RWPE1 (cell line): ENCODE results near the gene CUEDC1.

ENCODE experiments used
- CTCF ChIA-PET: fragments of 350-600 bp; sonication (Branson Sonifier 250); formaldehyde crosslinking; extraction: SDS; loops from one replicate; lab custom pipeline; 2021; lab: Yijun Ruan, JAX
- POLR2A ChIA-PET: fragments of 400-600 bp; formaldehyde crosslinking; extraction: SDS; loops from one replicate; lab custom pipeline; 2020; ENCODE audit warnings: antibody characterized with exemption; ENCODE audit not compliant: low non-redundant PET; lab: Yijun Ruan, JAX
- DNase-seq: peaks from one replicate; pipeline ENCODE4 v3.0.0; 2012; ENCODE audit warnings: low spot score
- H3K27ac ChIP-seq: fragments of 450-650 bp; 2 replicates; pipeline ENCODE4 v1.5.1; 2017
- TF ChIP-seq, protein P1 (sequence below): fragments of 450-650 bp; conservative IDR thresholded peaks from 2 replicates; pipeline ENCODE4 v1.5.1; 2017; ENCODE audit warnings: low read depth, mild to moderate bottlenecking

CUEDC1 gene

GRCh38 chr17:57889252-57889651, 66.0 kb downstream of the CUEDC1 start:
- peak overlapping the region; percentile 99 for H3K27ac ChIP-seq
- no peak for DNase-seq
- POLR2A ChIA-PET: no interaction called here
- TF ChIP-seq, protein P1, sequence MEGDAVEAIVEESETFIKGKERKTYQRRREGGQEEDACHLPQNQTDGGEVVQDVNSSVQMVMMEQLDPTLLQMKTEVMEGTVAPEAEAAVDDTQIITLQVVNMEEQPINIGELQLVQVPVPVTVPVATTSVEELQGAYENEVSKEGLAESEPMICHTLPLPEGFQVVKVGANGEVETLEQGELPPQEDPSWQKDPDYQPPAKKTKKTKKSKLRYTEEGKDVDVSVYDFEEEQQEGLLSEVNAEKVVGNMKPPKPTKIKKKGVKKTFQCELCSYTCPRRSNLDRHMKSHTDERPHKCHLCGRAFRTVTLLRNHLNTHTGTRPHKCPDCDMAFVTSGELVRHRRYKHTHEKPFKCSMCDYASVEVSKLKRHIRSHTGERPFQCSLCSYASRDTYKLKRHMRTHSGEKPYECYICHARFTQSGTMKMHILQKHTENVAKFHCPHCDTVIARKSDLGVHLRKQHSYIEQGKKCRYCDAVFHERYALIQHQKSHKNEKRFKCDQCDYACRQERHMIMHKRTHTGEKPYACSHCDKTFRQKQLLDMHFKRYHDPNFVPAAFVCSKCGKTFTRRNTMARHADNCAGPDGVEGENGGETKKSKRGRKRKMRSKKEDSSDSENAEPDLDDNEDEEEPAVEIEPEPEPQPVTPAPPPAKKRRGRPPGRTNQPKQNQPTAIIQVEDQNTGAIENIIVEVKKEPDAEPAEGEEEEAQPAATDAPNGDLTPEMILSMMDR: no peak
- CTCF ChIA-PET: interaction anchor here (0.6 kb wide), 1 partner anchor 23 kb away, joined by 4 read pairs; no protein-coding TSS in a partner anchor

- peak overlapping the region; percentile 99 for H3K27ac ChIP-seq
- TF ChIP-seq, protein P1: no peak
- ChIA-PET CTCF (interaction anchor here (0.6 kb wide), 1 partner anchor 22 kb away, joined by 4 read pairs; no protein-coding TSS in a partner anchor), POLR2A (no interaction called here)
- DNase-seq: no peak
These were observed 66.6 kb downstream of the CUEDC1 start for GRCh38 chr17:57888311-57889216.

- TF ChIP-seq, protein P1: no peak
- ChIA-PET CTCF (no interaction called here), POLR2A (interaction anchor here (0.7 kb wide), 1 partner anchor 25 kb away, joined by 8 read pairs; no protein-coding TSS in a partner anchor)
- H3K27ac ChIP-seq: peak overlapping the region; percentile 19; the same call in 1 of the 2 replicates
- DNase-seq: no peak
These were observed 68.1 kb downstream of the CUEDC1 start for GRCh38 chr17:57887161-57887560.

DNA sequence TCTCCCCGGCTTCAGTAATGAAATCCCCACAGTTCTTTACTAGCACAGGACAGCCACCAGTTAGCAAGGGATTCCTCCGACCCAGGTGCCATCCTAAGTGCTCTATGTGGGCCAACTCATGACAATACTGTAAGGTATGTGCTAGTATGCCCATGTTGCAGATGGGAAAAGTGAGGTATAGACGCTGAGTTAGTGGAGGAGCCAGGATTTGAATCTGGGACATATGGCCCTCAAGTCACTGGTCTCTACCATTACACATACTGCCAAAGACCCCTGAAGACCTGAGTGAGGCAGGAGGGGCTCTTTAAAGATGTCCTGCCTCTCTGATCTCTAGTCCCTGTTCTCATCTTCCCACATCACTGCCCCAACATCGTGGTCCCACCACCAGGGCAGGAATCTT, 69.2 kb downstream of the CUEDC1 start:
- DNase-seq: no peak
- TF ChIP-seq, protein P1: no peak
- H3K27ac ChIP-seq: peak overlapping the region; percentile 19; the same call in 1 of the 2 replicates
- ChIA-PET POLR2A (no interaction called here), CTCF (interaction anchor here (0.6 to 0.7 kb wide), 2 partner anchors 25 to 107 kb away, joined by 3 read pairs; no protein-coding TSS in a partner anchor)

DNA sequence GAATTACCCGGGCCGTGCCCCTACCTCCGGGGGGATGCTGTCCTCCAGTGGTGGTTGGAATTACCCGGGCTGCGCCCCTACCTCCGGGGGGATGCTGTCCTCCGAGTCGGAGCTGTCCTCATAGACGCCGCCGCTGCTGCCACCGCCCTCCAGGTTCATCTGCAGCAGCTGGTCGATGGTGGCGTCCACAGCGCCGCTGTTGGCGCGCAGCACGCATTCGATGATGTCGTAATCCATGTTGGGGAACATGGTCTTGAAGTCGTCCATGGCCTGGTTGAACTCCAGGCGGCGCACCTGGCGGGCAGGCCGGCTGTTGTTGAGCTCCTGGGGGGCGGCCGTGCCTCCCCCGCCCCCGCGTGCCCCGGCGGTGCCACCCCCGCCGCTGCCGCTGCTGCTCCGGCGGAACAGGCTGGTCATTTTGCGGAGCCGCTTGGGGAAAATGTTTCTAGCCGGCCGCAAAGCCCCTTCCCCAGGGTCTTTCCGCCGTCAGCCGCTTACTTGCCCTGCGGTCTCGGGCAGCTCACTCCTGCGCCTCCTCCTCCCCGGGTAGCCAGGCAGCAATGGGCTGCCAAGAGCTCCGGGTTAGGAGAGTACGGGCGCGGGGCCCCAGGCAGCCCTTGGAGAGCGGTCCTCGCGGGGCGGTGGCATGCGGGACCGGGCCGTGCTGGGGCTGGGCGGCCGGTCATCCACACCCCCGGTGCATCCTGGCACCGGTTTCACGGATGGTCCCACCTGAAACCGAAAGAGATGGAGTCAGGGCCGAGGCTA, 69.9 kb downstream of the CUEDC1 start:
- ChIA-PET CTCF (interaction anchor here (0.7 kb wide), 1 partner anchor 25 kb away, joined by 3 read pairs; no protein-coding TSS in a partner anchor), POLR2A (no interaction called here)
- H3K27ac ChIP-seq: peak overlapping the region; percentile 19; the same call in 1 of the 2 replicates
- TF ChIP-seq, protein P1: no peak
- DNase-seq: no peak

DNA sequence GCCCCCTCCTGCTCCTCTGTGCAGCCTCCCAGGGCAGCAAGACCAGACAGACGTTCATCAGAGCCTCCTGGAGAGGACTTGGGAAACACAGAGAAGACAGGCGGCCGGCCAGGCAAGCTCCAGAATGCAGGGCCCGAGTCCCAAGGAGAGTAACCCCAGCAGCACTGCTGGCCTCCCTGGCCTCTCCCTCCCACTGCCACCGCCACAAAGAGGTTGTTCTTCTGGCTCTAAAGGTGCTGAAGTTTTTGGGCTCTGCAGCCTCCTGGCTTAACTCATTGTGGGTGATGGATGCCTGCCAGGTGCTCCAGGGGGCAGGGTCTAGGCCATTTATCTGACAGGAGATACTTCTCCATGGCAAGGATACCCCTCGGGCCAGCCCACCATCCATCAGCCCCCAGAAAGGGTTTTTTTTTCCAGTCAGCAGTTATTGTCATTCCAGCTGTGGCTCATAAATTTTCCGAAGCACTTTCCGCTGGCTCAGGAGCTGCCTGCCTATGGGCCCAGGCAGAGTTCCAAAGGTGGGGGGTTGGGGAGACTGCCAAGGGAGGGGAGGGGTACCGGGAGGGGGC, 73.3 kb downstream of the CUEDC1 start:
- peak overlapping the region; percentile 97 for H3K27ac ChIP-seq
- DNase-seq: no peak
- ChIA-PET CTCF (no interaction called here), POLR2A (no interaction called here)
- TF ChIP-seq, protein P1: no peak
